H9 (cell line): ENCODE data around the gene SNRNP200. TPM values are rescaled to one million over a fixed set of nuclear protein-coding genes. Genes with fewer than 3 reads are reported as not detected.

Experiments
- DNase-seq: peaks from one replicate; pipeline ENCODE4 v3.0.0-alpha.2; 2017
- H2AFZ ChIP-seq: one replicate; pipeline ENCODE4 v1.6.1; 2013; ENCODE audit warnings: mild to moderate bottlenecking, low read length, control low read depth, moderate library complexity
- H2AK5ac ChIP-seq: 2 replicates; pipeline ENCODE4 v1.6.1; 2013; ENCODE audit warnings: low read length, control low read depth, mixed read lengths; ENCODE audit not compliant: insufficient read length
- H2BK120ac ChIP-seq: one replicate; pipeline ENCODE4 v1.6.1; 2013; ENCODE audit warnings: low read depth, mild to moderate bottlenecking, low read length, control low read depth, inconsistent platforms; ENCODE audit not compliant: poor library complexity, severe bottlenecking
- H2BK12ac ChIP-seq: 2 replicates; pipeline ENCODE4 v1.6.1; 2013; ENCODE audit warnings: low read length, control low read depth, mixed read lengths, low read depth; ENCODE audit not compliant: insufficient read length
- H2BK15ac ChIP-seq: 2 replicates; pipeline ENCODE4 v1.6.1; 2013; ENCODE audit warnings: low read depth, low read length, control low read depth
- H2BK20ac ChIP-seq: one replicate; pipeline ENCODE4 v1.6.1; 2013; ENCODE audit warnings: low read depth, mild to moderate bottlenecking, low read length, control low read depth, inconsistent platforms; ENCODE audit not compliant: poor library complexity, severe bottlenecking
- H2BK5ac ChIP-seq: 2 replicates; pipeline ENCODE4 v1.6.1; 2013; ENCODE audit warnings: low read length, control low read depth, mixed read lengths; ENCODE audit not compliant: insufficient read length
- H3K14ac ChIP-seq: 2 replicates; pipeline ENCODE4 v1.6.1; 2013; ENCODE audit warnings: low read length, control low read depth; ENCODE audit not compliant: insufficient read depth
- H3K18ac ChIP-seq: 2 replicates; pipeline ENCODE4 v1.6.1; 2013; ENCODE audit warnings: low read depth, mild to moderate bottlenecking, mixed read lengths, low read length, control low read depth; ENCODE audit not compliant: insufficient read length
- H3K23ac ChIP-seq: 2 replicates; pipeline ENCODE4 v1.6.1; 2013; ENCODE audit warnings: low read length, control low read depth, mixed read lengths, low read depth; ENCODE audit not compliant: insufficient read length
- H3K23me2 ChIP-seq: 2 replicates; pipeline ENCODE4 v1.6.1; 2013; ENCODE audit warnings: low read depth, mild to moderate bottlenecking, mixed read lengths, low read length, control low read depth; ENCODE audit not compliant: insufficient read length, poor library complexity, severe bottlenecking
- H3K27ac ChIP-seq: 2 replicates; pipeline ENCODE4 v1.5.1; 2013; ENCODE audit warnings: low read length, control low read depth, mixed read lengths, low read depth; ENCODE audit not compliant: insufficient read length
- H3K27me3 ChIP-seq: 2 replicates; pipeline ENCODE4 v1.6.1; 2013; ENCODE audit warnings: low read length, control low read depth, inconsistent platforms; ENCODE audit not compliant: insufficient read depth
- H3K4ac ChIP-seq: 2 replicates; pipeline ENCODE4 v1.6.1; 2013; ENCODE audit warnings: low read depth, mild to moderate bottlenecking, control low read depth, inconsistent platforms, low read length, moderate library complexity
- H3K4me1 ChIP-seq: 2 replicates; pipeline ENCODE4 v1.6.1; 2013; ENCODE audit warnings: low read length, control low read depth, inconsistent platforms; ENCODE audit not compliant: insufficient read depth
- H3K4me2 ChIP-seq: 2 replicates; pipeline ENCODE4 v1.6.1; 2013; ENCODE audit warnings: low read length, control low read depth, mixed read lengths; ENCODE audit not compliant: insufficient read length, insufficient read depth
- H3K56ac ChIP-seq: 2 replicates; pipeline ENCODE4 v1.6.1; 2013; ENCODE audit warnings: low read depth, mild to moderate bottlenecking, mixed read lengths, low read length, control low read depth; ENCODE audit not compliant: insufficient read length
- H3K79me1 ChIP-seq: 2 replicates; pipeline ENCODE4 v1.6.1; 2013; ENCODE audit warnings: low read depth, mild to moderate bottlenecking, moderate library complexity, low read length, control low read depth, inconsistent platforms; ENCODE audit not compliant: insufficient read depth, poor library complexity, severe bottlenecking
- H3K79me2 ChIP-seq: 2 replicates; pipeline ENCODE4 v1.6.1; 2013; ENCODE audit warnings: low read length, control low read depth, inconsistent platforms; ENCODE audit not compliant: insufficient read depth
- H3K9ac ChIP-seq: 2 replicates; pipeline ENCODE4 v1.6.1; 2013; ENCODE audit warnings: low read length, control low read depth, mixed read lengths; ENCODE audit not compliant: insufficient read length; ENCODE audit errors: extremely low read depth
- H3K9me3 ChIP-seq: one replicate; pipeline ENCODE4 v1.6.1; 2013; ENCODE audit warnings: low read depth, low read length, inconsistent platforms; ENCODE audit not compliant: control insufficient read depth
- H3T11ph ChIP-seq: one replicate; pipeline ENCODE4 v1.6.1; 2013; ENCODE audit warnings: mild to moderate bottlenecking, low read length, control low read depth, inconsistent platforms
- H4K20me1 ChIP-seq: one replicate; pipeline ENCODE4 v1.6.1; 2013; ENCODE audit not compliant: control insufficient read depth, insufficient read length, insufficient read depth
- H4K5ac ChIP-seq: 2 replicates; pipeline ENCODE4 v1.6.1; 2013; ENCODE audit warnings: low read depth, mild to moderate bottlenecking, mixed read lengths, low read length, control low read depth; ENCODE audit not compliant: insufficient read length
- H4K8ac ChIP-seq: replicated peaks from 2 replicates; pipeline ENCODE4 v1.6.1; 2013; ENCODE audit warnings: low read length, control low read depth, mixed read lengths, low read depth; ENCODE audit not compliant: insufficient read length
- H4K91ac ChIP-seq: 2 replicates; pipeline ENCODE4 v1.6.1; 2013; ENCODE audit warnings: low read depth, mild to moderate bottlenecking, moderate library complexity, mixed read lengths, low read length, control low read depth; ENCODE audit not compliant: insufficient read length
- H3K27ac Mint-ChIP-seq, 3 experiments: 2 replicates in 2 of 3; 3 replicates in 1 of 3; pipeline ENCODE4 v1.8.0; 2020 to 2021; ENCODE audit warnings: mixed read lengths in 3 of 3, mild to moderate bottlenecking in 1 of 3, moderate library complexity in 1 of 3
- H3K27me3 Mint-ChIP-seq: 2 replicates; pipeline ENCODE4 v1.8.0; 2021; ENCODE audit warnings: low read depth, mild to moderate bottlenecking, moderate library complexity, mixed read lengths
- H3K36me3 Mint-ChIP-seq, 3 experiments: 2 replicates in 2 of 3; 3 replicates in 1 of 3; pipeline ENCODE4 v1.8.0; 2020 to 2021; ENCODE audit warnings: low read depth in 3 of 3, mixed read lengths in 3 of 3; ENCODE audit not compliant: insufficient read depth in 1 of 3
- H3K4me1 Mint-ChIP-seq, 2 experiments: 2 replicates each; pipeline ENCODE4 v1.8.0; 2020; ENCODE audit warnings: mixed read lengths in 2 of 2
- H3K4me3 Mint-ChIP-seq, 2 experiments: 2 replicates in 1 of 2; 3 replicates in 1 of 2; pipeline ENCODE4 v1.8.0; 2020 to 2021; ENCODE audit warnings: mild to moderate bottlenecking in 2 of 2, mixed read lengths in 2 of 2, moderate library complexity in 1 of 2
- H3K9me3 Mint-ChIP-seq, 2 experiments: 2 replicates in 1 of 2; 3 replicates in 1 of 2; pipeline ENCODE4 v1.8.0; 2020; ENCODE audit warnings: mild to moderate bottlenecking in 2 of 2, mixed read lengths in 2 of 2, moderate library complexity in 1 of 2
- CTCF ChIP-seq: fragments of 200-600 bp; sonication (generic); conservative IDR thresholded peaks from 3 replicates; pipeline ENCODE4 v1.8.0; 2021; ENCODE audit warnings: antibody characterized with exemption, mild to moderate bottlenecking
- WGBS: extraction: QIAGEN DNeasy Blood & Tissue Kit; methylation state at CpG from one replicate; pipeline ENCODE4 v1.1.7; 2013; ENCODE audit warnings: missing lambda C conversion rate, low lambda C conversion rate, mixed read lengths; ENCODE audit not compliant: insufficient read length; ENCODE audit errors: extremely low coverage; 5-methylcytosine and 5-hydroxymethylcytosine counted together
- total RNA-seq: library from RNA; stranded (reverse); gene quantifications from 2 replicates; pipeline ENCODE4 v1.2.1, GENCODE V29; 2021

The SNRNP200 gene
- total RNA-seq, 1 experiment from 2014 or later, result 215 TPM

DNA sequence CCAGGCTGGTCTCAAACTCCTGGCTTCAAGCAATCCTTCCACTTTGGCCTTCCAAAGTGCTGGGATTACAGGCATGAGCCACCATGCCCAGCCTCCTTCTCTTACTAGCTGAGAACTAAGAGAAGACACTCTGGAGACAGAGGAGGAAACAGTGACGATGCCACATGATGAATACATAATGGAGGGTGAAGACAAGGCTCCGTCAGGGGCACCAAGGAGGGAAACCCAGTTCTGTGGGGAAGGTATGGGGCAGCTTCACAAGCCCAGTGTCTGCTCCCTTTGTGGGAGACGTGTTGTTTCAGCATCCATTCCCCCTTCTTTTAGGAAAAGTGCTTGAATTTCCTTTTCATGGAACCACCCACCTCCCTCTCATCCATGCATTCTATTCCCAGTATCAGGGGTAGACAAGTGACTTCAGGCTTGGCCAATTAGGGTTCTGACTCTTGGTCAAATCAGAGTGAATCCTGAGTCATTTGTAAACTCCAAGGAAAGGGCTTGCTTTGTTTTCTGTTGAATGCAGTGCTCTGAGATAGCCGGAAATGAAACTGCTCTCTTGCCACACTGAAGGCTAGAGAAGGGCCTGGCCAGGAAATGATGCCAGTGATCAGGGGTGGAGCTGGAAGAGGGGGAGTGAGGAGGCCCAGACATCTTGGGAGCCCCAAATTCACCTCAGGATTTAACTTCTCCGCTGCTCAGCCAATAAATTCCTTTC is 63.3 kb downstream of the SNRNP200 start:
- Histone ChIP-seq H3K23me2 (no peaks in the 10 kb centered on the region), H3K9ac (no peak overlapping the region), H3T11ph (no peak overlapping the region), H4K8ac (no peak overlapping the region), H2AFZ (no peak overlapping the region), H3K56ac (no peak overlapping the region), H3K27me3 (no peaks in the 10 kb centered on the region), H2BK12ac (no peak overlapping the region), H3K4me2 (no peak overlapping the region), H2BK120ac (no peak overlapping the region), H2BK20ac (no peak overlapping the region), H4K91ac (no peak overlapping the region), H3K4me1 (no peaks in the 10 kb centered on the region), H2AK5ac (no peak overlapping the region), H4K5ac (no peak overlapping the region), H3K4ac (no peak overlapping the region), H3K18ac (no peak overlapping the region), H3K9me3 (no peaks in the 10 kb centered on the region), H3K14ac (no peak overlapping the region), H3K23ac (no peak overlapping the region), H2BK5ac (no peak overlapping the region), H3K79me2 (no peaks in the 10 kb centered on the region), H4K20me1 (no peaks in the 10 kb centered on the region), H3K27ac (no peak overlapping the region), H2BK15ac (no peak overlapping the region), H3K79me1 (no peaks in the 10 kb centered on the region)
- peak overlapping the region in 1 of 3 experiments; percentile 39; a peak in 2 of 7 replicates for H3K27ac Mint-ChIP-seq
- WGBS, result no CpG with 5 or more reads among the region's 5 CpGs
- no peak for TF ChIP-seq CTCF
- no peaks in the 10 kb centered on the region for H3K36me3 Mint-ChIP-seq
- no peaks in the 10 kb centered on the region for H3K27me3 Mint-ChIP-seq
- peaks cover 9% of the 10 kb centered on the region in 2 experiments for H3K4me1 Mint-ChIP-seq
- no peak overlapping the region for H3K4me3 Mint-ChIP-seq
- H3K9me3 Mint-ChIP-seq, result no peaks in the 10 kb centered on the region
- DNase-seq, result no peak
